Activated CD8-positive, alpha-beta T cell treated with anti-CD3 and anti-CD28 coated beads, Interleukin-2, amount 10 ng/mL, durations not matched to agents 7 days and 5 days (primary cell): Measurements from ENCODE around the gene SRCIN1. TPM values are rescaled to one million over a fixed set of nuclear protein-coding genes. Genes with fewer than 3 reads are reported as not detected.
A peak's percentile ranks its signal among the peaks of the same experiment; 100 is the strongest.

ENCODE experiments used
- ATAC-seq: fragments of 150-1000 bp; cut with Tn5 transposase; one replicate; pipeline ENCODE4 v1.10.0; 2021; ENCODE audit warnings: moderate library complexity
- CTCF ChIA-PET: fragments of 350-600 bp; sonication (Branson Sonifier 250); formaldehyde crosslinking; loops from one replicate; lab custom pipeline; 2021; ENCODE audit warnings: antibody characterized with exemption; lab: Charles Lee
- POLR2A ChIA-PET: fragments of 350-600 bp; sonication (Branson Sonifier 250); formaldehyde crosslinking; loops from one replicate; lab custom pipeline; 2021; ENCODE audit warnings: antibody characterized with exemption; lab: Charles Lee
- DNase-seq: peaks from one replicate; pipeline ENCODE4 v3.0.0-alpha.2; 2020
- H3K27ac Mint-ChIP-seq: one replicate; pipeline ENCODE4 v1.8.0; 2021; ENCODE audit warnings: mild to moderate bottlenecking, mixed read lengths
- H3K27me3 Mint-ChIP-seq: one replicate; pipeline ENCODE4 v1.8.0; 2021; ENCODE audit warnings: low read depth, mixed read lengths
- H3K36me3 Mint-ChIP-seq: one replicate; pipeline ENCODE4 v1.8.0; 2021; ENCODE audit warnings: low read depth, mixed read lengths
- H3K4me1 Mint-ChIP-seq: one replicate; pipeline ENCODE4 v1.8.0; 2021; ENCODE audit warnings: low read depth, mixed read lengths
- H3K4me3 Mint-ChIP-seq: one replicate; pipeline ENCODE4 v1.8.0; 2021; ENCODE audit warnings: mild to moderate bottlenecking, mixed read lengths
- H3K9me3 Mint-ChIP-seq: one replicate; pipeline ENCODE4 v1.8.0; 2022; ENCODE audit warnings: mixed read lengths; ENCODE audit not compliant: insufficient read depth
- total RNA-seq, 2 experiments: library from RNA; stranded (reverse); gene quantifications; one replicate each; pipeline ENCODE4 v1.2.3, GENCODE V29; 2021

The SRCIN1 gene
- total RNA-seq, 2 experiments from 2014 or later: 0.34 TPM; not detected in 1

- Mint-ChIP-seq H3K4me3 (no peak overlapping the region), H3K27me3 (peaks cover 75% of the 10 kb centered on the region), H3K36me3 (no peaks in the 10 kb centered on the region), H3K27ac (no peak overlapping the region), H3K4me1 (no peaks in the 10 kb centered on the region), H3K9me3 (no peaks in the 10 kb centered on the region)
- DNase-seq: no peak
- ChIA-PET POLR2A (no interaction called here), CTCF (interaction anchor here (1.4 to 2.1 kb wide), 2 partner anchors 8 to 18 kb away, joined by 8 to 10 read pairs; no protein-coding TSS in a partner anchor)
- ATAC-seq: no peak
These were observed 39.7 kb downstream of the SRCIN1 start for GRCh38 chr17:38565853-38566665.

DNA sequence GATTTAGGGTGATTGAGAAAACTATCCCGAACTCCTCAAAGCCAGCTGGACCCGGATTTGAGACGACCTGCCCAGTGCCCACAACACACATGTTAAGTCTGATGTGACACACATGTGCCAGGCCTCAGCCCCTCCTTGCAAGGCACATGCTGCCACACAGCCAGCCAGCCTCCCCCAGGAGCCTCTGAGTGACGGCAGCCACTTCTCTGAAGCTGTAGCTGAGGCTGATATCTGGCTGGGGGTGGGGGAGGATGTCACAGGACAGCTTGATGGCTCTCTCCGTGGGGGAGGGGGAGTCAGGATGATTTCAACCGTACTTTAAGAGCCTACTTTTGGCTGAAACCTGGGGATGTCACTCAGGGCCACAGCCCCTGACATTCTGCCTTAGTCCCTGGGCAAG, 40.9 kb downstream of the SRCIN1 start:
- H3K4me1 Mint-ChIP-seq: peaks cover 9% of the 10 kb centered on the region
- POLR2A ChIA-PET: interaction anchor here (0.5 kb wide), 1 partner anchor 223 kb away, joined by 4 read pairs; no protein-coding TSS in a partner anchor
- no peak overlapping the region for H3K4me3 Mint-ChIP-seq
- CTCF ChIA-PET: interaction anchor here (0.7 to 0.9 kb wide), 4 partner anchors 9 to 102 kb away, joined by 3 read pairs; no protein-coding TSS in a partner anchor
- no peaks in the 10 kb centered on the region for H3K36me3 Mint-ChIP-seq
- ATAC-seq (no peak), DNase-seq (no peak)
- no peaks in the 10 kb centered on the region for H3K9me3 Mint-ChIP-seq
- H3K27ac Mint-ChIP-seq: no peak overlapping the region
- peaks cover 72% of the 10 kb centered on the region for H3K27me3 Mint-ChIP-seq

- no peak for DNase-seq
- Mint-ChIP-seq H3K4me3 (no peak overlapping the region), H3K36me3 (no peaks in the 10 kb centered on the region), H3K27ac (no peak overlapping the region), H3K9me3 (no peaks in the 10 kb centered on the region), H3K27me3 (peaks cover 76% of the 10 kb centered on the region), H3K4me1 (peaks cover 11% of the 10 kb centered on the region)
- ChIA-PET CTCF (interaction anchor here (0.8 to 1.5 kb wide), 4 partner anchors 20 to 103 kb away, joined by 3 to 6 read pairs (median 4); no protein-coding TSS in a partner anchor), POLR2A (interaction anchor here (0.5 kb wide), 1 partner anchor 223 kb away, joined by 4 read pairs; no protein-coding TSS in a partner anchor)
- ATAC-seq: no peak
These were observed 41.4 kb downstream of the SRCIN1 start for GRCh38 chr17:38564254-38564837.

GRCh38 chr17:38563362-38564253, 42.1 kb downstream of the SRCIN1 start:
- Mint-ChIP-seq H3K27me3 (peaks cover 79% of the 10 kb centered on the region), H3K4me1 (peaks cover 18% of the 10 kb centered on the region), H3K4me3 (no peak overlapping the region), H3K36me3 (no peaks in the 10 kb centered on the region), H3K27ac (no peak overlapping the region), H3K9me3 (no peaks in the 10 kb centered on the region)
- no peak for ATAC-seq
- DNase-seq: no peak
- ChIA-PET POLR2A (no interaction called here), CTCF (interaction anchor here (0.8 to 1.5 kb wide), 4 partner anchors 19 to 104 kb away, joined by 3 to 6 read pairs (median 4); no protein-coding TSS in a partner anchor)

GRCh38 chr17:38562903-38563302, 42.8 kb downstream of the SRCIN1 start:
- Mint-ChIP-seq H3K27me3 (peaks cover 75% of the 10 kb centered on the region), H3K4me3 (no peak overlapping the region), H3K9me3 (no peaks in the 10 kb centered on the region), H3K36me3 (no peaks in the 10 kb centered on the region), H3K4me1 (peaks cover 24% of the 10 kb centered on the region), H3K27ac (no peak overlapping the region)
- ChIA-PET POLR2A (no interaction called here), CTCF (interaction anchor here (1.2 to 1.5 kb wide), 3 partner anchors 19 to 104 kb away, joined by 3 to 6 read pairs (median 4); no protein-coding TSS in a partner anchor)
- ATAC-seq (no peak), DNase-seq (no peak)

DNA sequence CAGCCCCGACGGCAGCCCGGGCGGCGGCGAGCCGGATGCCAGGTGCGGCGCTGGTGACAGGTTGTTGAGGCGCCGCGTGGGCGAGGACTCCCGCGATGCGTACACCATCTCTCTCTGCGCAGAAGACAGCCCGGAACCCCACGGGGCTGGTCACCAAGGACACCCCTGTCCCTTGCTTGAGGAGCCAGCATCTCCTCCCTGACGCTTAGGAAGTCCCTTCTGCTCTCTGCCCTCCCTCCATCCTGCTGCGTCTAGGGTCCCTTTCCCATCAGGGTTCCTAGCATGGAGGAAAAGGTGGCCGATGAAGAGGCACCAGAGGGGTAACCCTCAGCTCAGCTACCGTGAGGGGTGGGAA, 43.6 kb downstream of the SRCIN1 start:
- no peak overlapping the region for H3K27ac Mint-ChIP-seq
- no peak overlapping the region for H3K4me3 Mint-ChIP-seq
- peaks cover 28% of the 10 kb centered on the region for H3K4me1 Mint-ChIP-seq
- ChIA-PET POLR2A (no interaction called here), CTCF (no interaction called here)
- DNase-seq (no peak), ATAC-seq (no peak)
- no peaks in the 10 kb centered on the region for H3K36me3 Mint-ChIP-seq
- H3K9me3 Mint-ChIP-seq: no peaks in the 10 kb centered on the region
- peaks cover 69% of the 10 kb centered on the region for H3K27me3 Mint-ChIP-seq

DNA sequence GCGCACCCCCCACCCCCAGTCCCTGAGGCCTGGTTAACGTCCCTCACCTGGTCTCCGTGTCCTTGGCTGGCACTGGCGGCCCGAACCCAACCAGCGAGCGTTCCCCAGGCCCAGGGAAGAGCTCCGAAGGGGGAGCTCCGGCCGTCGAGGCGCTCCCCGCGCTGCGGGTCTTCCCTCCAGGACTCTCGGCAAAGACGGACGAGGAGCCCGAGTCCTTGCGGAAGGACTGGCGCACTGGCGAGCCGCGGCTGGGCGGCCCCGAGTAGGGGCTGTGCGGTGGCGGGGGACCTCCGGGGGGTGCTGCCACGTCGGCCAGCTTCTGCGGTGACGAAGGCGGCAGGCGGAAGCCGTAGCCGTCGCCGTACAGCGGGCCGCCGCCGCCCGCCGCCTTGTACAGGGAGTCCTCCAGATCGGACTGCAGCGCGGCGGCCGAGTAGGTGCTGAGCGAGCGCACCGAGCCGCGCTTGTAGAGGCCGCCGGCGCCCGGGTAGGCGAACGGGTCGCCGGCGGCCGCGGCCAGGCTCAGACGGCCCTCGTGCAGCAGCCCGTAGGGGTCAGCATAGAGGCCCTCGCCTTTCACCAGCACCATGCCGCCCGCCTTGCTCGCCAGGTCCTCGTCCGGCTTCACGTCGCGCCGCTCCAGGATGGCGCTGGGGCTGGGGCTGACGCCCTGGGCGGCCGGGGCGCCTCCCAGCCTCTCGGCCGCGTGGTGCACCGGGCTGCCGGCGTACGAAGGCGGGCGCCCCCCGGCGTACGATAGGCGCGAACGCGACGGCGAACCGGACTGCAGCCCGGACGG, 44.1 kb downstream of the SRCIN1 start:
- Mint-ChIP-seq H3K36me3 (no peaks in the 10 kb centered on the region), H3K4me1 (peaks cover 28% of the 10 kb centered on the region), H3K4me3 (no peak overlapping the region), H3K9me3 (no peaks in the 10 kb centered on the region), H3K27me3 (peaks cover 64% of the 10 kb centered on the region), H3K27ac (no peak overlapping the region)
- ChIA-PET POLR2A (no interaction called here), CTCF (interaction anchor here (4.8 to 7.7 kb wide), 2 partner anchors 23 to 104 kb away, joined by 136 to 345 read pairs; no protein-coding TSS in a partner anchor)
- ATAC-seq (no peak), DNase-seq (no peak)

DNA sequence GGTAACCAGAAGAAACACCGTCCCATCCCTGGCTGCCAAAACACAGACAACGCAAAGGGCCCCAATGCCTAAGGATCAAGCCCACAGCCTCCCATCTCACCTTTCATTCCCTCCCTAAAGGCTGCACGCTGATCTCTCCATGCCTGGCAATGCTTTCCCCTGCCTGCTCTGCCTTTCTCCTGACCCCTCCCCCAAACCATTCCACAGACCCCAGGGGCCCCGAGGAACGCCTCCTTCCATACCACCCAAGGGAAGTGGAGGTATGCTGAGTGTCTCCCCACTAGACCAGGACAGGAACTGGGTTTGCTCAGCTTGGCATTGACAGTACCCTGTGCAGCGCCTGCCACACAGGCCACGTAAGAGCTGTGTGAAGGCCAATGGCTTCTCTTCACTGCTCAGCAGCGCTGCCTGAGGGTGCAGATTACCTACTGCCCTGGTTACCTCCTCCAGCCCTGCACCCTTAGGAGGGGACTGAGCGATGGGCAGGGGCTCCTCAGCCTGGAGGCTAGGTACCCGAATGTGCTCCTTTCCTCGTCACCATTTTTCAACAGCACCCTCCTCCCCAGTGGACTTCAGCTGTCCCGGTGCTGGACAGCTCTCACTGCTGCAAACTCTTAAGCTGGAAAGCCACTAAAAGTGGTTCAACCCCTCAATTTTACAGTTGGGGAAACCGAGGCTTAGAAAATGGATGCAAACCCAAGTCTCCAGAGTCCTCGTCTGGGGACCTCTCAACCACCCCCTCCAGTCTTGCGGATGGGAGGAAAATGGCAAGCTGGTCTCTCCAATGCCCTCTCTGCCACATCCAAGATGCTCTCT, 45.0 kb downstream of the SRCIN1 start:
- ATAC-seq (no peak), DNase-seq (peak; percentile 39)
- no peak overlapping the region for H3K4me3 Mint-ChIP-seq
- CTCF ChIA-PET: interaction anchor here (3.2 to 7.7 kb wide), 3 partner anchors 24 to 105 kb away, joined by 20 to 345 read pairs (median 136); no protein-coding TSS in a partner anchor
- no peaks in the 10 kb centered on the region for H3K9me3 Mint-ChIP-seq
- peaks cover 30% of the 10 kb centered on the region for H3K4me1 Mint-ChIP-seq
- POLR2A ChIA-PET: no interaction called here
- peaks cover 60% of the 10 kb centered on the region for H3K27me3 Mint-ChIP-seq
- peak overlapping the region; percentile 30 for H3K27ac Mint-ChIP-seq
- no peaks in the 10 kb centered on the region for H3K36me3 Mint-ChIP-seq

DNA sequence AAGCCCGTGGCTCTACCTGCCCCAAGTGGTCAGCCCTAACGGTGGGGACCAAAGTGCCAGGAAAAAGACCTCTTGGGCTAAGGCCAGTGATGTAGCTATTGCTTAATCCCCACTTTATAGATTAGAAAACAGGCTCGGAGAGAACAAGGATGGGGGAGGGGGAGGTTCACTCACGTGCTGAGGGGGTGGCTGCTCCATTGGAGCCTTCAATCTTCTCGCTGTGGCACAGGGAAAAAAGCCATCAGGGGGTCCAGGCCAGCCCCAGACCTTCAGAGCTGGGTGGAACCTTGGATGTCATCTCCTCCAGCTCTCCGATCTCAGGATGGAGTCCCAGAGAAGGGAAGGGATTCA, 45.9 kb downstream of the SRCIN1 start:
- Mint-ChIP-seq H3K4me1 (peaks cover 30% of the 10 kb centered on the region), H3K36me3 (no peaks in the 10 kb centered on the region), H3K4me3 (no peak overlapping the region), H3K27me3 (peaks cover 58% of the 10 kb centered on the region), H3K27ac (no peak overlapping the region), H3K9me3 (no peaks in the 10 kb centered on the region)
- no peak for DNase-seq
- POLR2A ChIA-PET: interaction anchor here (0.6 kb wide), 1 partner anchor 399 kb away, joined by 3 read pairs; no protein-coding TSS in a partner anchor
- CTCF ChIA-PET: interaction anchor here (0.7 to 7.7 kb wide), 16 partner anchors 11 to 278 kb away, joined by 3 to 345 read pairs (median 14); partner anchors contain the start of genes CISD3, EPOP and SRCIN1
- no peak for ATAC-seq
